T follicular helper cell (primary cell): ENCODE results near the gene CFAP74.

ENCODE experiments used
- DNase-seq: peaks from one replicate; pipeline ENCODE4 v3.0.0-alpha.2; 2020; ENCODE audit warnings: low read depth

Gene CFAP74

DNA sequence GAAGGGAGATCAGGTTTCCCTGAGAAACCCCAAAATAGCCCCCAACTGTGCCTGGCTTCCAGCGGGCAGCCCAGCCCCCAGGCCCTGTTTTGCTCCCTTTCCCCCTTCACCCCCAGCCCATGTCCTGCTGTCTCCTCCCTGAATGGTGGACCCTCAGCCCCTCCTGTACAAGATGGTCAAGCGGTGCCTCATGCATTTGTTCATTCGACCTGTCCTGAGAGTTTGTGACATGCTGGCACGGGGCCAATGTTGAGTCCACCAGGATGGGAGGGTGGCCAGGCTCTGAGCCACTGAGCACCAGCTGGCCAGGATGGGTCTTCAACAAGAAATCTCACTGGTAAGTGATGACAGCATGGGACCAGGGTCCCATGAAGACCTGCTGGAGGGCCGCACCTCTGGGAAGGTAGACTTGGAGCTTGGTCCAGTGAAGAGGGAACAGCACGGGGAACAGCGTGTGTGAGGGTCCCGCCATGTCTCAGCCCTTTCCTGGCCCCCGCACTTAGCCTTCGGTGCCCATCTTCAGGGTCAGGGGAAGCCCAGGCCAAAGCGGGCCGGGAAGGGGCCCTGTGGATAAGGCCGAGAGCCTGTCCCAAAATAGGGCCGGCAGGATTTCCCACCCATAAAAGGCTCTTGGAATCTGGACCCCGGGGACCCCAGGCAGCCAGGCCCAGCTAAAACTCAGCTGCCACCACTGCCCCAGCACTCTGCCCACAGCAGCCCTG, 88.5 kb downstream of the CFAP74 start, which contains the start of gene CALML6:
Gene CALML6, plus strand, starts transcription at position 290 of the 722 bp plus-strand sequence. Its CDS starts 21 bp downstream, at position 311.
- no peak for DNase-seq

DNA sequence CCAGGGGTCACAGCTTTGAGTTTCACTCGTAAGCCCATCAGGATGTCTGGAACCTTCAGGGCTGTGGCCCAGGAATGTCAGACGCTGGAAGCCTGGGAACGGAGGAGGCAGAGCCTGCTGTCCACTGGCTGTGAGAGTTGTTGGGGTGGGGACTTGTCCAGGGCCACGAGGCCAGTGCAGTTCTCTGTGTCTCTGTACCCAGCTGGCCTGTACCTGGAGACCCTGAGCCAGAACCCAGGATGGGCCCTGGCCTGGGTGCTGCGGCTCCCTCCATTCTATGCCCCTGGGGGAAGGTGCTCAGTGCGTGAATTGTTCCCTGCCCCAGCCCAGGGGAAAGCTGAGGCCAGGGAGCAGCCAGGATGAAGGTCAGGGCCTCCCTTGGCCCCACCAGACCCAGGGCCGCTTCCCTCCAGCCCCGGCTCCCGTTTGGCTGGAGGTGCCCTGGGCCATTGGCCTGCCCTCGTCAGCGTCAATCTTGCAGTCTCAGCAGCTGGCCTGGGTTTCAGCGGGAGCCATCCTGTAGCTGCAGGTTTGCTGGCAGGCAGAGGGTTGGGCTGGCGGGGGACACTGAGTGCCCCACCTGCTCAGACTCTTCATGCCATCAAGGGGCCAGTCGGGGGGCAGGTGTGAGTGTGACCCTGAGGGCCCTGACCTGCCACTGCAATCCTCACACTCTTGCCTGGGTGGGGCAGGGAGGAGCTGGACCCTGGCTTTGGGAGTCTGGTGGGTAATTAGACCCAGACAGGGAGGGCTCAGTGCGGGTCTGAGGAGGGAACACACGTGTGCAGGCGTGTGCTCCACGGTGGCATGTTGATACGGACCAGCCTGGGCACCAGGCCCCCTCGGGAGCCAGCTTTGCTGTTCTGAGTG, 89.2 kb downstream of the CFAP74 start:
- no peak for DNase-seq

- no peak for DNase-seq
Measured at GRCh38 chr1:1911350-1912041, 92.1 kb downstream of the CFAP74 start.

DNA sequence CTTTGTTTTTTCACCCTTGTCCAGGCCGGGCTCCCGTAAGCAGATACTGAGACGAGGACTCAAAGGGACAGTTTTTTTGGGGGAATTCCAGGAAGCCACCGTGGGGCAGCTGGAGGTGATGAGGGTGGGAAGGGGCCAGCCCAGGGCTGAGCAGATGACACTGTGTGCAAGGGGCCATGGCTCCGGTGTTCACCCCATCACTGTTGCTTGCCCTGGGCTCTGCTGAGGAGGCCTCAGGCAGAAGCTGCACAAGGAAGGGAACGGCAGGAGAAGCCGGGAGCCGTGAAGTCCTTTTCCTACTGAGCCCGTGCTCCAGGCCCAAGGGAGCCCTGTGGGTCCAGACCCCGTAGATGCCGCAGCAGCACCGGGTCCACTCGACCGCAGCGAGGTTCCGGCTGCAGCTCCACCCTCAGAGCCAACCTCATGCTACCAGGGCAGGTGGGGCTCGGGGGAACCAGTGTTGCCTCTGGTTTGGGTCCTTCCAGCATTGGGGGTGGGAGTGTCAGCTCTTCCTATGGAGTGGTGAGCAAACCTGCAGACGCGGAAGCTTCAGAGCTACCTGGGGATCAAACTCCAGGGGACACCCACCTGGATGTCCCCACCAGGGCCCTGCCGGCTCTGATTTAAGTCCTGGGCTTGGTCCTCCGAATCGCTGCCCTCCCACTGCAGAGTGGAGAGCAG, 92.8 kb downstream of the CFAP74 start:
- no peak for DNase-seq

- DNase-seq: no peak
Measured at GRCh38 chr1:1910033-1910465, 93.5 kb downstream of the CFAP74 start.

DNA sequence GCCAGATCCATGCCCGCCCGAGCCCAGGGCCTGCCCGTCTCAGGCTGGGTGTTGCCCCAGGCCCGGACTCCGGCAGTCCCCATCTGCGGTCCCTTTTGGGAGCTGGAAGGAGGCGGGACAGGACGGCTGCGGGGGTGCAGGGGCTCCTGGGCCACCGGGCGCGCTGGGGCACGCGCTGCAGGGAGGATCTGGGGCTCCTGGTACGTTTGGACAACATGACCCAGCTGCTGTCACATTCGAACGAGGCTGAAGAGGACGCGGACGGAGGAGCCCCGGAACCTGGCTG, 95.1 kb downstream of the CFAP74 start:
- no peak for DNase-seq

DNA sequence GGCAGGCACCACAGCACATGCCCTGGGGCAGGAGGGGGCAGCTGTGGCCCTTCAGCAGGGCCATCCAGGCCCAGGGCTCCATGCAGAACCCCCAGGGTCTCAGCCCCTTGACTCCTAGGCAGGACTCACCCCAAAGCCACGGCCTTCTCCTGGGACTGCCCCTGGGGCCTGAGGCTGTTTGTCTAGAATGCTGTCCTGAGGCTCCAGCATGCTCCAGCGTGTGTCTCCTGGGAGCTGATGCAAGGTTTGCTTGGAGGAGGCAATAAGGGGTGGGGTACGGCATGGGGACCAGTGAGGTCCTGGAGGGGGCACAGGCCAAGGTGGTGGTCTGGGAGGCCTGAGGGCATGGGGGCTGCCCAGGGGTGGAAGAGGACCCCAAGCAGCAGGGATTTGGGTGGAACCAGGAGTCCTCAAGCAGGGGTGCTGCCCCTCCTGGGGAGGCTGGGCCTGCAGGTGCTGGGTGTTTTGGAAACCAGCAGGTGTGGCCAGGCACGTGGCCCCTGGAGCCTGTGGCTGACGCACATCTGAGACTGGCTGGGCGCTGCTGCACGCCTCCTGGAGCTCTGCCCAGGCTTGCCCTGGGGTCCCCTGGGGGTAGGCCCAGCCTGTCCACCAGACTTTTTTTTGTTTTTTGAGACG, 96.4 kb downstream of the CFAP74 start:
- DNase-seq: no peak

GRCh38 chr1:1906185-1907097, 97.1 kb downstream of the CFAP74 start:
- peak; percentile 49 for DNase-seq

GRCh38 chr1:1903224-1903623, 100.4 kb downstream of the CFAP74 start:
- no peak for DNase-seq

DNA sequence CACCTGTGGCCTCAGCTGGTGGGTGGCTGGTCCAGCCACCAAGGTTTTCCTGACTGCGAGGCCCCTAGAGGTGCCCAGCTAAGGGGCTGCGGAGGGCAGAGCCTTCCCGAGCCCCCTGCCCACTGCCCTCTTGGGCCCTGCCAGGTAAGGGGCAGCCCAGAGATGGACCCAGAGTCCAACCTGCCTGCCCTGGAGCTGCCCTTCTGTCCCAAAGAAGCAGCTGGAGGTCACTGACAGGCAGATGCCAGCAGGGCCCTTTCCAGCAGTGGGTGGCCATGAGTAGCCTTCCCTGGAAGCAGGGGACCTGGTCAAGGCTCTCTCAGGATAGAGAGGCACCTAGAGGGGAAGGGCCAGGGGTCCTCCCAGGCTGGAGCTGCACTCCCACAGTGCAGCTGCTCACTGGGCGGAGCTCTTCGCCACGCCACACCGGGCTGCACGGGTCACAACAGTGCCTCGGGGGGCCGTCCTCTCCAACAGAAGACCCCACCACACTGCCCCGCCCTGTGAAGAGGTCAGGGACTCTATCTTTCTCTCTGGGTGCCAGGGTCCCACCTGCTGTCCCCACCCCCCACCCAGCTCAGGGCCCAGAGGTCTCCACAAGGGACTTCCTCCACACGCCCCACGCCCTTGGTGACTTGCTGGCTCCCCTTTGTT, 101.8 kb downstream of the CFAP74 start:
- DNase-seq: no peak

DNA sequence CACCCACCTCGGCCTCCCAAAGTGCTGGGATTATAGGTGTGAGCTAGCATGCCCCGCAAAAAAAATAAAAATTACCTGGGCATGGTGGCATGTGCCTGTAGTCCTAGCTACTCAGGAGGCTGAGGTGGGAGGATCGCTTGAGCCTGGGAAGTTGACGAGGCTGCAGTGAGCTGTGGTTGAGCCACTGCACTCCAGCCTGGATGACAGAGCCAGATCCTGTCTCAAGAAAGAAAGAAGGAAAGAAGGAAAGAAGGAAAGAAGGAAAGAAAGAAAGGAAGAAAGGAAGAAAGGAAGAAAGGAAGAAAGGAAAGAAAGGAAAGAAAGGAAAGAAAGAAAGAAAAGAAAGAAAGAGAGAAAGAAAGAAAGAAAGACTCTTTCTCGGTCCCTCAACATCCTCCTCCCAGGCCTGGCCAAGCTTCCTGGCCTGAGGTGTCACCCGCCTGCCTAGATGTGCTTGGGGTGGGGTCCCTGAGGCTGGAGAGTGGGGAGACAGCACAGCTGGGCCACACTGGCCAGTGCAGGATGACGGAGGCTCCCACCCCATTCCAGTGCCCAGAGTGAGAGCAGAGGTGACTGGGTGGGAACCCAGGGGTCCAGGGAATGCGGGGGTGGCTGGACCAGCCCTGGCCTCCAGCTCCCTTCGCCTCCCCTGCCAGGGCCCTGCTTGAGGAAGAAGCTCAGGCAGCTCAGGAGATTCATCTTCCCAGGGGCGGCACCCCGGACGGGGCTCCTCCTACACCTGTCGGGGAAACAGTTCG, 102.5 kb downstream of the CFAP74 start:
- DNase-seq: no peak

GRCh38 chr1:1899967-1900327, 103.6 kb downstream of the CFAP74 start:
- no peak for DNase-seq

DNA sequence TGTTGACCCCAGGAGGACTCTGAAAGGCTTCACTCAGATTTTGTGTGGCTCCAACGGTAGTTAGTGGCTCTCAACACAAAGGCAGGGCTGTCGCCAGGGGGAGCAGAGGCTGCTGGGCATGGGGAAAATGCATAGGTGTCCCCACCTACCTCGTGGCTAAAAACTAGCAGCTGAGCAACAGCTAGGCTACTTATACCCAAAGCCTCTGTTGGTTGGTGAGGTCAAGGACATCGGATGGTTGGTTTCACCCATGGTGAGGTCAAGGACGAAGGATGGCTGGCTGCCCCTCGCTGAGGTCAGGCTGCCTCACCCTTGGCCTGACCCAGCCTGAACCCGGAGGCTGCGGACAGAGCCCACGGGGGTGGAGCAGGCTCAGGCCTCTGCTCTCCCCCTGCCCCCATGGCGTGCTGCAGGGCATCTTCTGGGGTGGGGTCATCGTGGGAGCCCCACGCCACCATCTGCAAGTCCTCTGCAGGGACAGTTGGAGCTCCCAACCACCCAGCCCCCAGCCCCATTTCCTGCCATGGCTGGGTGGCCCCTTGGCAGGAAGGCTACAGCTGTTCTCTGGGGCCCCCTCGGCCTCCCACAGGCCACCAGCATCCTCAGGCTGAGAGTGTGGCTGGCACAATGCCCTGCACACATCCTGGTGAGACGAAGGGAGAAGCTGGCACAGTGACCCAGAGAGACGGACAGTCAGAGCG, 104.2 kb downstream of the CFAP74 start:
- no peak for DNase-seq

DNA sequence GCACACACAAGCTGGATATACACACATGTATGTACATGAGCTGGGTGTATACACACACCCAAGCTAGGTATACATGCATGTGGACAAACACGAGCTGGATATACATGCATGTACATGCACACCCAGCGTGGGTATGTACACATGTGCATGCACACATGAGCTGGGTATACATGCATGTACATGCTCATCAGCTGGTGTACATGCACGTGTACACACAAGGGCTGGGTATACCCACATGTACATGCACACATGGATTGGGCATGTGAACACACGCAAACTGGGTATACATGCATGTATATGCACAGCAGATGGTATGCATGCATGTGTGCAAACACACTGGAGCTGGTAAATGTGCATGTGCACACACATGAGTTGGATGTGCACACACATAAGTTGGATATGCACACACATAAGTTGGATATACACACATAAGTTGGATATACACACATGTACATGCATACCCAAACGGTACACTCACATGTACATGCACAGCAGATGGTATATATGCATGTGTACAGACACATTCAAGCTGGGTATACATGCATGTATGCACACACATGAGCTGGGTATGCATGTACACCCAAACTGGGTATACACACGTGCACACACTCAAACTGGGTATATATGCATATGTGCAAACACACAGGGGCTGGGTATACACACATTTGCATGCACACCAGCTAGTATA, 105.2 kb downstream of the CFAP74 start:
- DNase-seq: no peak

DNA sequence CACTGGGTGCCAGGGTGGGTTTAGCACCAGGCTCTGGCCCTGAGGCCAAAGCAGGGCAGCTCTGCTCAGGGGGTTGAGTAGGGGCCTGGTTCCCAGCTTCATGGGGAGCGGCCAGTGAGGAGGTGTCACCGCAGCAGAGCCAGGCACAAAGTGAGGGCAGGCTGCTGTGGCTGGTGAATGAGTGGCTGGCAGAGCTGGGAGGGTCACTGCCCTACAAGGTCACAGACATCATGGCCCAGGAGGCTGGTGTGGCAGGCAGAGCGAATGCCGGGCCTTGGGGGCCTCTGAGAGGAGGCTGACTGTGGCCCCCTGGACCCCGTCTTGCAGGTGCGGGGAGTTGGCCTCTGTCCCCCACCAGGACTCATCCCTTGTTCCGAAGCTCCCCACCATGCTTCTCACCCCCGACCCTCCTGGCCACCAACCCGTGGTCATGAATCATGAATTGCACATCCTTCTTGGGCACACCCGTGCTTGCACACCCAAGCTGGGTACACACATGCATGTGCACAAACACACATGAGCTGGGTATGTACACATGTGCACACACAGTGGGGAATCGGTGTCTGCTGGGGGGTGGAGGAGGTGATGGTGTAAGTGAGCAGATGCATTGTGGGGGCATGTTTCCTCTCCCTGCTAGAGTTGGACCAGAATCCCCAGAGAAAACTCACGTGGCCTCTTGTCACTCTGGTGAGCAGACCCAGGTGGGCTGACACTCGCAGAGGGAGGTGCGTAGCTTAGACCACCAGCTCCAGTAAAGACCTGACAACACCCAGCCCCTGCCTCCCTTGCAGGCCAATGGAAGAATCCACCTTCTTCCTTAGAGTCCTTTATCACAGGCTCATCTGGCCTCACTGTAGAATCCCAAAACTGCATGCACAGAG, 107.9 kb downstream of the CFAP74 start:
- no peak for DNase-seq

DNA sequence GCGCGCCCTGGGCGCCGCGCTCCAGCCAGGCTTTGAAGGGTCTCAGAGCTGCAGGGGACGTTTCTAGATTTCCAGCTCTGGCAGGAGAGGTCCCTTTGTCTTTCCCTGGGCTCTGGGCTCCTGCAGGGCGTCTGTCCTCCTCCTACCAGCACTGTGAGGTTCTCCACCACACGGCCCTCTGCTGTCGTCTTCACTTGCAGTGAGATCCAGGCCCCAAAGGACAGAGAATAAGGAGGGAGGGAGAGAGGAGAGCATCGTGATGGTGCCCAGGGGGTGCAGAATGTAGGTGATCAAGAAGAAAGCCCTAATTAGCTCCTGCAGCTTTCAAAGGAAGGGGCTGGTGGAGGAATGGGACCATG, 108.5 kb downstream of the CFAP74 start:
- no peak for DNase-seq

DNA sequence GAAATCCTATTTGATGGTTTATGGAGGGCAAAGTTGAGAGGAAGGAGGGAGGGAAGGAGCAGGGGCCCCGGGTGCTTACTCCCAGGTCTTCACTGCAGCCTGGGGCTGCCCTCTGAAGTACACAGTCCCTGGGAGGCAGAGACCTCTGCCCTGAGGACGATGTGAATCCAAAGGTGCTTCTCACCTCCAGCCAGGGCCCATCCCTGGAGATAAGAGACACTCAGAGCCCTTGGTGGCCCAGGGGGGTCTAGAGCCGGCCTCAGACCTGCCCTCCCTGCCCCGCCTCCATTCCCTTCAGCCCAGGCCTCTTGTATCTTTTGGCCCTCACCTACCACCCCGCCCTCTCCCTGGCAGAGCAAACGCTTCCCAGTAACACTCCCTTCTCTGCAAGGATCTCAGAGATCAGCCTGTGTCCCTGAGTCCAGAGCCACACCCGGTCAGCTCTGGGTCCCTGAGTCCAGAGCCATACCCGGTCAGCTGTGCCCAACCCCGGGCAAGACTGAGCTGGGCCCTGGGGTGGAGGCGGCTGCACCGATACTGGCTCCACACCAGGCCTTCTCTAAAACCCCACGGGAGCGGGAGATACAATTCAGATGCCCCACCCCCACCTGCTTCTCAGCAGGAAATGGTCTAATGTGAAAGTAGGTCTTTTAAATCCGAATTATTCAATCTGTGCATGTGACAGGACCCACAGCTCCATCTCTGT, 109.1 kb downstream of the CFAP74 start:
- DNase-seq: no peak
